WTC11 (cell line): ENCODE measurements around the gene ANXA2.

ENCODE experiments used
- ATF2 ChIP-seq: sonication (generic); formaldehyde crosslinking; IDR thresholded peaks from 2 replicates; pipeline ENCODE4 v1.8.1; 2022; ENCODE audit warnings: low read depth, missing genetic modification reagents, borderline replicate concordance
- CREB1 ChIP-seq: sonication (generic); formaldehyde crosslinking; IDR thresholded peaks from 2 replicates; pipeline ENCODE4 v1.8.0; 2023; ENCODE audit warnings: mild to moderate bottlenecking, missing genetic modification reagents
- EMX1 ChIP-seq: fragments of 250-450 bp; sonication (Bioruptor Pico); IDR thresholded peaks from 2 replicates; pipeline ENCODE4 v1.8.0; 2021; ENCODE audit warnings: mild to moderate bottlenecking
- ESRRA ChIP-seq: sonication (generic); formaldehyde crosslinking; IDR thresholded peaks from 2 replicates; pipeline ENCODE4 v1.8.1; 2022; ENCODE audit warnings: mild to moderate bottlenecking, missing genetic modification reagents, borderline replicate concordance
- JUN ChIP-seq: sonication (generic); formaldehyde crosslinking; IDR thresholded peaks from 2 replicates; pipeline ENCODE4 v1.8.0; 2023; ENCODE audit warnings: mild to moderate bottlenecking, missing genetic modification reagents
- MAX ChIP-seq: sonication (generic); formaldehyde crosslinking; IDR thresholded peaks from 2 replicates; pipeline ENCODE4 v1.8.0; 2022; ENCODE audit warnings: mild to moderate bottlenecking, missing genetic modification reagents
- PRDM15 ChIP-seq: sonication (generic); formaldehyde crosslinking; IDR thresholded peaks from 2 replicates; pipeline ENCODE4 v1.8.0; 2022; ENCODE audit warnings: missing genetic modification reagents
- STAT6 ChIP-seq: sonication (generic); formaldehyde crosslinking; conservative IDR thresholded peaks from 2 replicates; pipeline ENCODE4 v1.8.1; 2023; ENCODE audit warnings: mild to moderate bottlenecking, low read depth, missing genetic modification reagents, moderate library complexity
- USF1 ChIP-seq: sonication (generic); formaldehyde crosslinking; IDR thresholded peaks from 2 replicates; pipeline ENCODE4 v1.8.0; 2022; ENCODE audit warnings: mild to moderate bottlenecking, missing genetic modification reagents
- ZNF232 ChIP-seq: sonication (generic); formaldehyde crosslinking; IDR thresholded peaks from 2 replicates; pipeline ENCODE4 v1.8.0; 2022; ENCODE audit warnings: mild to moderate bottlenecking, missing genetic modification reagents
- TF ChIP-seq, protein P1 (sequence below): fragments of 200-600 bp; IDR thresholded peaks from 2 replicates; pipeline ENCODE4 v1.8.0; 2022; ENCODE audit warnings: antibody characterized with exemption
- TF ChIP-seq, protein P2 (sequence below): sonication (generic); formaldehyde crosslinking; IDR thresholded peaks from 2 replicates; pipeline ENCODE4 v1.8.1; 2022; ENCODE audit warnings: low read depth, mild to moderate bottlenecking, moderate library complexity, missing genetic modification reagents, borderline replicate concordance
- TF ChIP-seq, protein P3 (sequence below): sonication (generic); formaldehyde crosslinking; IDR thresholded peaks from 2 replicates; pipeline ENCODE4 v1.8.1; 2023; ENCODE audit warnings: mild to moderate bottlenecking, missing genetic modification reagents, moderate library complexity
- TF ChIP-seq, protein P4 (sequence below): sonication (generic); formaldehyde crosslinking; IDR thresholded peaks from 2 replicates; pipeline ENCODE4 v1.8.1; 2022; ENCODE audit warnings: missing genetic modification reagents, borderline replicate concordance

- TF ChIP-seq, protein P1, sequence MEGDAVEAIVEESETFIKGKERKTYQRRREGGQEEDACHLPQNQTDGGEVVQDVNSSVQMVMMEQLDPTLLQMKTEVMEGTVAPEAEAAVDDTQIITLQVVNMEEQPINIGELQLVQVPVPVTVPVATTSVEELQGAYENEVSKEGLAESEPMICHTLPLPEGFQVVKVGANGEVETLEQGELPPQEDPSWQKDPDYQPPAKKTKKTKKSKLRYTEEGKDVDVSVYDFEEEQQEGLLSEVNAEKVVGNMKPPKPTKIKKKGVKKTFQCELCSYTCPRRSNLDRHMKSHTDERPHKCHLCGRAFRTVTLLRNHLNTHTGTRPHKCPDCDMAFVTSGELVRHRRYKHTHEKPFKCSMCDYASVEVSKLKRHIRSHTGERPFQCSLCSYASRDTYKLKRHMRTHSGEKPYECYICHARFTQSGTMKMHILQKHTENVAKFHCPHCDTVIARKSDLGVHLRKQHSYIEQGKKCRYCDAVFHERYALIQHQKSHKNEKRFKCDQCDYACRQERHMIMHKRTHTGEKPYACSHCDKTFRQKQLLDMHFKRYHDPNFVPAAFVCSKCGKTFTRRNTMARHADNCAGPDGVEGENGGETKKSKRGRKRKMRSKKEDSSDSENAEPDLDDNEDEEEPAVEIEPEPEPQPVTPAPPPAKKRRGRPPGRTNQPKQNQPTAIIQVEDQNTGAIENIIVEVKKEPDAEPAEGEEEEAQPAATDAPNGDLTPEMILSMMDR: no peak
- TF ChIP-seq ESRRA (CRISPR knock-in tag) (no peak), USF1 (CRISPR knock-in tag) (no peak), STAT6 (CRISPR knock-in tag) (no peak), EMX1 (CRISPR knock-in tag) (no peak), ZNF232 (CRISPR knock-in tag) (no peak), JUN (CRISPR knock-in tag) (no peak), ATF2 (no peak), CREB1 (CRISPR knock-in tag) (no peak), MAX (no peak), PRDM15 (CRISPR knock-in tag) (no peak)
- TF ChIP-seq, protein P2, sequence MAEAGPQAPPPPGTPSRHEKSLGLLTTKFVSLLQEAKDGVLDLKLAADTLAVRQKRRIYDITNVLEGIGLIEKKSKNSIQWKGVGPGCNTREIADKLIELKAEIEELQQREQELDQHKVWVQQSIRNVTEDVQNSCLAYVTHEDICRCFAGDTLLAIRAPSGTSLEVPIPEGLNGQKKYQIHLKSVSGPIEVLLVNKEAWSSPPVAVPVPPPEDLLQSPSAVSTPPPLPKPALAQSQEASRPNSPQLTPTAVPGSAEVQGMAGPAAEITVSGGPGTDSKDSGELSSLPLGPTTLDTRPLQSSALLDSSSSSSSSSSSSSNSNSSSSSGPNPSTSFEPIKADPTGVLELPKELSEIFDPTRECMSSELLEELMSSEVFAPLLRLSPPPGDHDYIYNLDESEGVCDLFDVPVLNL (CRISPR knock-in tag): no peak
- TF ChIP-seq, protein P3, sequence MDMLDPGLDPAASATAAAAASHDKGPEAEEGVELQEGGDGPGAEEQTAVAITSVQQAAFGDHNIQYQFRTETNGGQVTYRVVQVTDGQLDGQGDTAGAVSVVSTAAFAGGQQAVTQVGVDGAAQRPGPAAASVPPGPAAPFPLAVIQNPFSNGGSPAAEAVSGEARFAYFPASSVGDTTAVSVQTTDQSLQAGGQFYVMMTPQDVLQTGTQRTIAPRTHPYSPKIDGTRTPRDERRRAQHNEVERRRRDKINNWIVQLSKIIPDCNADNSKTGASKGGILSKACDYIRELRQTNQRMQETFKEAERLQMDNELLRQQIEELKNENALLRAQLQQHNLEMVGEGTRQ (CRISPR knock-in tag): no peak
- TF ChIP-seq, protein P4, sequence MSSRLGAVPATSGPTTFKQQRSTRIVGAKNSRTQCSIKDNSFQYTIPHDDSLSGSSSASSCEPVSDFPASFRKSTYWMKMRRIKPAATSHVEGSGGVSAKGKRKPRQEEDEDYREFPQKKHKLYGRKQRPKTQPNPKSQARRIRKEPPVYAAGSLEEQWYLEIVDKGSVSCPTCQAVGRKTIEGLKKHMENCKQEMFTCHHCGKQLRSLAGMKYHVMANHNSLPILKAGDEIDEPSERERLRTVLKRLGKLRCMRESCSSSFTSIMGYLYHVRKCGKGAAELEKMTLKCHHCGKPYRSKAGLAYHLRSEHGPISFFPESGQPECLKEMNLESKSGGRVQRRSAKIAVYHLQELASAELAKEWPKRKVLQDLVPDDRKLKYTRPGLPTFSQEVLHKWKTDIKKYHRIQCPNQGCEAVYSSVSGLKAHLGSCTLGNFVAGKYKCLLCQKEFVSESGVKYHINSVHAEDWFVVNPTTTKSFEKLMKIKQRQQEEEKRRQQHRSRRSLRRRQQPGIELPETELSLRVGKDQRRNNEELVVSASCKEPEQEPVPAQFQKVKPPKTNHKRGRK (CRISPR knock-in tag): no peak
Measured at GRCh38 chr15:60424006-60424405, 26.2 kb upstream of the ANXA2 start.
